Lung microvascular endothelial cell (primary cell): ENCODE measurements around the gene ZSCAN18. TPM values are rescaled to one million over a fixed set of nuclear protein-coding genes. Genes with fewer than 3 reads are reported as not detected.

Source experiments
- DNase-seq, 2 donors: peaks; one replicate each; pipeline versions ENCODE4 v3.0.0 to v3.0.0-alpha.2; 2010; ENCODE audit warnings: low read depth in 2 of 2
- total RNA-seq: library from RNA; depleted of rRNA; stranded (reverse); fragments of >200 nt; gene quantifications from 2 replicates; pipeline ENCODE4 v1.2.1, GENCODE V29; 2014

Gene ZSCAN18
- total RNA-seq, 1 donor from 2014 or later: 29.6 TPM

DNA sequence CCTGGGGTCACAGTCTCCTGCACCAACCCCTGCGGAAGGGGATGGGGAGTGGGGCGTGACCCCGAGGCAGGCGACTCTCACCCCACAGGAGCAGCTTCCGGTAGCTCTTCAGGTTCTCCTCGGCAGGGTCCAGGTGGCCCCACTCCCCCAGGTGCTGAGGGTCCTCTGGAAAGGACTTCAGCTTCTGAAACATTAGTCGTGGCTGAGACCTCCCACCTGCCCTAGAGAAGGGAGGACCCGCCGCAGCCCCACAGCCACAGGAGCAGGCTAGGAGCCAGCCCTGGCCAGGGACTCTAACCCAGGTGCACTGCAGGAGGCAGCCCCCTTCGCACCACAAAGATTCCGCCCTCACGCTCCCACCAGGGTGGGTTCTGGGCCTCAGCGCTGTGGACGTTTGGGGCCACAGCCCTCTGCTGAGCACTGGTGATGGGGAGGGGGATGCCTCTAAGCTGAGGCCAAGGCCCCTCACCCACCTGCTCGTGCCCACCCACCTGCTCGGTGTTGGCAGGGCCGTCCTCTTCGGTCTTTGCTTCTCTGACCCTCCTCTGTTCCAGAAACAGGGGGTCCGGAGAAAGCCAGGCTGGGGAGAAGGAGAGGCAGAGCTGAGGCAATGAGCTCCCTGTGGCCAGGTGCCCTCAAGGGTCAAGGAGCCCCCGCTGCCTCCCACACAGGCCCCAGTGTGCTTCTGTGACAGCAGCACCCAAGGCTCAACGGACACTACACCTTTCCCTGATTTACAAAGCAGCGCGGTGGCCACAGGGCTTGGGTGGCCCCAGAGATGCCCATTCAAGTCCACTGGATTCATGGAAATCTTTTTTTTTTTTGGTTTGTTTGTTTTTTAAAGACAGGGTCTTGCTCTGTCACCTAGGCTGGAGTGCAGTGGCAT is 11.0 kb downstream of the ZSCAN18 start:
- no peak for DNase-seq

DNA sequence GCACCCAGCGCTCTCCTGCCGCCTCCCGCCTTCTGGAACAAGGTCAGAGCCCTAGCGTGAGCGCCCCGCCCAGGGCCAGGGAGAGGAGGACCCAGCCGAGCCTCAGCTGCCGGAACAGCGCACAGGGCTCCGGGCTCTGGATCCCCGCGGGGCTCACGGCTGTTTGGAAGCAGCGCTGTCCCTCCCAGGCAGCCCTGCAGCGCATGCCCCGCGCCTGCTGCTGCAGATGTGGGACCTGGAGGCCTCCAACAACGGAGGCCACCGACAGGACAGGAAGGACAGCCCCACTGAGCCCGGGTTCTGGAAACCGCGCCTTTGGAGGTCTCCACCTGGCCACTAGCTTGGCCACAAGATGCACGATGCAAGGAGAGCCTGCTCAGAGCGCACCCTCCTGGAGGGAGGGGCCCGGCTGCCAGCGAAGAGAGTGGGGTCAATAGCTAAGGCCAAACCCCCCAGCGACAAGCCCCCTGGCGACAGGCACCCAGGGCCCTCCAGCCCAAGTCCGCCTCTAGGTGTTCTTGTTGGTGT is 12.6 kb downstream of the ZSCAN18 start:
- no peak for DNase-seq

DNA sequence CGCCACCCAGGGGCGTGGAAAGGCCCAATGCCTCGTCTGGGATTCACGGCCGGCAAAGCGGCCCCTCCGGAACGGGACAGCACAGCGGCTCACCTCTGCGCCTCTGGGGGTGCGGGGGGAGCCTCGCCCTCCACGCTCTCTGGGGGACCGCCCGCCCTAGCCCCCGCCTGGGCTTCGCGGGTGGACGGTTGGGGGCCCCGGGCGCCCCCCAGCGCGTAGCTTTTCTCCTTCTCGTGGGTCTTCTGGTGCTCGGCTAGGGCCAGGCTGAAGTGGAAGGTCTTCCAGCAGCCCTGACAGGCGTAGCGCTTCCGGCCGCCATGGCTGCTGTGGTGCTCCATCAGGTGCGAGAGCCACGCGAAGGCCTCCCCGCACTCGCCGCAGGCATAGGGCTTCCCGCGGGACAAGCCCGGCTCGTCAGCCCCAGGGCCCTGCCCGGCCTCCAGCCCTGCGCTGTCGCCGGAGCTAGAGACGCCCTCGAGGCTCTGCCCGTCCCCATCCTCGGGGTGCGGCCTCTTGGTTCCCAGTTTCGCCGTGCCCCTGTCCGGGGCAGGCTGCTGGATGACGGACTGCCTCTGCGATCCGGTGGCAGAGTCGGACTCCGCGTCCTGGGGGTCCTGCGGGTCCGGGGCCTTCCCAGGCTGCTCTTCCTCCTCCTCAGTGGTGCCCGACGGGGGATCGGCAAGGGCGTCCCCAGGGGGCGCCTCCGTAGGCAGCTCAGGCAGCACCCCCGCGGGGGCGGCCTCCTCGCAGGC is 13.3 kb downstream of the ZSCAN18 start:
- no peak for DNase-seq

DNA sequence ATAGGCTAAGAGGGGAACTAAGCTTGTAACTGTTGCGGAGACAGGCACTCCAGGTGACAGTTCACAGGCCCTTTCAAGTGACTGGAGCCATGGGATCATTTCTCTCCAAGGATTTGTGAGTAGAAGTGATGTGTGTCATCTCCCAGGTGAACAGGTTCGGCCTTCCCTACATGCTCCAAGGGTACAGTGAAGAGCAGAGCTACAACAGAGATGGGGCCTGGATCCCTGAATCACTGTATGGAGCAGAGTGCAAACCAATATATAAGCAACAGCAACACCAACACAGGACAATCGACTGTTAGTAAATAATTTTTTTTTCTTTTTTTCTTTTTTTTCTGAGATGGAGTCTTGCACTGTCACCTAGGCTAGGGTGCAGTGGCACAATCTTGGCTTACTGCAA is 15.0 kb downstream of the ZSCAN18 start:
- no peak for DNase-seq

DNA sequence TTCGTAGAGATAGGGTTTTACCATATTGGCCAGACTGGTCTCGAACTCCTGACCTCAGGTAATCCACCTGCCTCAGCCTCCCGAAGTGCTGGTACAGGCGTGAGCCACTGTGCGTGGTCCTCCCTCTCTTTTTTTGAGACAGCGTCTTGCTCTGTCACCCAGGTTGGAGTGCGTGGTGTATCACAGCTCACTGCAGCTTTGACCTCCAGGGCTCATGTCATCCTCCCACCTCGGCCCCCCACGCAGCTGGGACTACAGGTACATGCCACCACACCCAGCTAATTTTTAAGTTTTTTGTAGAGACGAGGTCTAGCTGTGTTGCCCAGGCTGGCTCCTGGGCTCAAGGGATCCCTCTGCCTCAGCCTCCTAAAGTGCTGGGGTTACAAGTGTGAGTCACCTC is 18.2 kb downstream of the ZSCAN18 start:
- DNase-seq: no peak

DNA sequence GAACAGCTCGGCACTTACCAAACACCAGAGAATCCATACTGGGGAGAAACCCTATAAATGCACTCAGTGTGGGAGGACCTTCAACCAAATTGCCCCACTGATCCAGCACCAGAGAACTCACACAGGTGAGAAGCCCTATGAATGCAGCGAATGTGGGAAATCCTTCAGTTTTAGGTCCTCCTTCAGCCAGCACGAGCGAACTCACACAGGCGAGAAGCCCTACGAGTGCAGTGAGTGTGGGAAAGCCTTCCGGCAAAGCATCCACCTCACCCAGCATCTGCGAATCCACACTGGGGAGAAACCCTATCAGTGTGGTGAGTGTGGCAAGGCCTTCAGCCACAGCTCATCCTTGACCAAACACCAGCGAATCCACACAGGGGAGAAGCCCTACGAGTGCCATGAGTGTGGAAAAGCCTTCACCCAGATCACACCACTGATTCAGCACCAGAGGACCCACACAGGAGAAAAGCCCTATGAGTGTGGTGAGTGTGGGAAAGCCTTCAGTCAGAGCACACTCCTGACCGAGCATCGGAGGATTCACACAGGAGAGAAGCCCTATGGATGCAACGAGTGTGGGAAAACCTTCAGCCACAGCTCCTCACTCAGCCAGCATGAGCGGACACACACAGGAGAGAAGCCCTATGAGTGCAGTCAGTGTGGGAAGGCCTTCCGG is 30.7 kb downstream of the ZSCAN18 start:
- no peak for DNase-seq

DNA sequence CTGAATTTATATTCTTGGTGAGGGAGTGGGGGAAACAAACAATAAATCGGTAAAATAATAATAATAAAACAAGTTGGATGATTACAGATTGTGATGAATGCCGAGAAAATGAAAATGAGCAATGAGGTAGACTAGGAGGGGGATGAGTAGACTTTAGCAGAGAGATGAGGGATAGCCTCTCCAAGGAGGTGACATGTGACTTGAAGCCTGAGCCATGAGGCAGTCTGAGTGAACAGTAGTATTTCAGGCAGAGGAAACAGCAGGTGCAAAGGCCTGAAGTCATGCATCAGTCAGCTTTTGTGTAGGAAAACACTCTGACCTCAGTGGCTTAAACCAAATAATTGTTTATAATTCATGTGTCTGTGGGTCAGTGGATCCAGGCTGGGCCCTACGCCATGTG is 34.3 kb downstream of the ZSCAN18 start:
- no peak for DNase-seq

DNA sequence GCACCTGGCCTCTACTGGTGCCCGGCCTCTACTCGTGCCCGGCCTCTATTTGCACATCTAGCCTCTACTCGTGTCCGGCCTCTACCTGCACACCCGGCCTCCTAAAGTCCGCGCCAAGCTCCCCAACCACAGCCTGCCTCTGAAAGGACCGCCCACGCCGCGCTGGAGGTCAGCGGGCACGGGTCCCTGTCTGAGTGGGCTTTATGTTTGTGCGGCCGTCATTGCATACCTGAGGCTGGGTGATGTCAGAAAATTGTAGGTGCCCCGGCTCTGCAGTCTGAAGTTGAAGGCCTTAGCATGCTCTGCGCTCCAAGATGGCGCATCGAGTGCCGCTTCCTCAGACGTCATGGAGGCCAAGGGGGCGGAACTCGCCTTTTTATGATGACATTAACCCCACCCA is 37.8 kb downstream of the ZSCAN18 start:
- no peak for DNase-seq

DNA sequence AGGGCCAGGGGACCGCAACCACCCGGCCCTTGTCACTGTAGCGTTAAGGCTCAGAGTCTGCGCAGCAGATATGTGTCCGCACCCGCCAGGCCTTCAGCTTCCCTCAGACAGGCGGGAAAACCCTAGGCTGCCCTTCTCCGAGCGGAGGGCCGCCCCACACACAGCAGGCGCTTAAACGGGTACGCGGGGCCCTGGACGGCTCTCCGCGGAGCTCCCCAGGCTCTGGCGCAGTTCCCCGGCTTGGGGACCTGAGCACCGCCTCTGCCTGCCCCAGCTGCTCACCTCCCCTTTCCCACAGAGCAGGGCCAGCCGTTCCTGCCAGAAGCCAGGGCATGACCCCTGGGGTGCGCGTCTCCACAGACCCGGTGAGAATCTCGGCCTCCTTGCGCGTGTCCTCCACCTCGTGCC is 38.4 kb downstream of the ZSCAN18 start:
- DNase-seq: no peak

DNA sequence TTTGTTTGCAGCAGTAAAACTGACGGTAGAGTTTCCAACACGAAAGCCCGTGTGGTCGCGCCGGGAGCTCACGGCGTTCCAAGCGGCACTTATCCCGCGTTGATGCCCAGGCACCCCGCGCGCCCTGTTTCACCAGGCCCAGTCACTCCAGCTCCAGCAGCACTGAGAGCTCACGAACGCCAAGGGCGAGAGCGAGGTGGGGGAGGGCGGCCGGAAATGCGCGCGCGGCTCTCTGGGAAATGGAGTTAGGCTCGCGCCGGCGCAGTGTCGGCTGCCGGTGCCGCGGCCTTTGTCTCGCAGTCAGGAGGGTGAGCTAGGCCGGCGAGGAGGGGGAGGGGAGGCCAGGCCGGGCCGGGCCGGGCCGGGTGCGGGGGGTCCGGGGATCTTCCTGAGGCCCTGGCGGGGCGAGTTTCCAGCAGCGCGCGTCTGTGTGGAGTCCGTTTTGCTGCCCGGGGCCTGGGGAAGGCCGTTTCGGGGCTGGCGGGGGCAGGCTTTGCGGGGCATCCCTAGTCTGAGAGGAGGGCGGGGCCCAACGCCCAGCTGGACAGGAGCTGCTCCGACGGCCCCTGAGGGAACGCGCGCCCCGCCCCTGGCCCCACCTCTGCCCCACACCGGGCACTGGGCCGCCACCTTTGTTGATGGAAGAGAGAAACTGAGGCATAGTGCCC is 38.9 kb downstream of the ZSCAN18 start, which contains the start of gene ZNF135:
TSS of gene ZNF135 (plus strand) at position 280 of the 668 bp plus-strand sequence. CDS start 721 bp downstream, outside the sequence.
- peak; percentile 41 to 54 for DNase-seq

DNA sequence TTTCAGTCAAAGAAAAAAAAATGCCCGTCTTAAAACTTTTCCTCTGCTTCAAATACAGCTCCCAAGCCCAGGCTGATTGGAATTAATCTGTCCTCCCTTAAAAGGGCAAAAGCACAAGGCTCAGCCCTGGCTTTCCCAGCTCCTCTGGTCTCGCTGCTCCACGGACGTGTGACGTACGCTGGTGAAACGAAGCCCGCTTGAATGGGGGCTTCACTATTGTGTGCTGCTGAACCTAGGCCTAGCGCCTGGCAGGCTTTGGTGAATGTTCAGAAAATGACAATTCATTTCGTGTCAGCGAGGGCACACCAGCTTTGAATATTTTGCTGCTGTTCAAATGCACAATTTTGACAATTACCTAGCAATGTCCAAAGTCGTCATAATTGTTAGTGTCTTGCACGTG is 39.6 kb downstream of the ZSCAN18 start:
- no peak for DNase-seq

DNA sequence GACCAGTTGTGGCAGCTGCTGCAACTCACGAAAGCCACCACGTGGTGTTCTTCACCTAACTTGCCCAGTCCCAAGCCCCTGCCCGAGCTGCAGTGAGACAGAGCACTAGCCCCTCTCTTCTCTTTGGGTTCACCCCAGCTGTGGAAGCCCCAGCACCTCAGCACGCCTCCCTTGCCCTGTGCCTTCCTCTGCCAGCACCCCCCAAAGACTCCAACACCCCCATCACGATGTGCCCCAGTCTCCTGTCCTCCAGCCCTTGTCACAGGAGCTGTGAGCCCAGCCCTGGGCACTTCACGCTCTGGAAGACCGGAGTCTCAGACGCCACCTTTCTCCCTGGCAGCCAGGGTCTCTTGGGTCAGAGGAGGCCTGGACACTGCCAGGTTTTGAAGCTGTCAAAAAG is 41.2 kb downstream of the ZSCAN18 start:
- no peak for DNase-seq

DNA sequence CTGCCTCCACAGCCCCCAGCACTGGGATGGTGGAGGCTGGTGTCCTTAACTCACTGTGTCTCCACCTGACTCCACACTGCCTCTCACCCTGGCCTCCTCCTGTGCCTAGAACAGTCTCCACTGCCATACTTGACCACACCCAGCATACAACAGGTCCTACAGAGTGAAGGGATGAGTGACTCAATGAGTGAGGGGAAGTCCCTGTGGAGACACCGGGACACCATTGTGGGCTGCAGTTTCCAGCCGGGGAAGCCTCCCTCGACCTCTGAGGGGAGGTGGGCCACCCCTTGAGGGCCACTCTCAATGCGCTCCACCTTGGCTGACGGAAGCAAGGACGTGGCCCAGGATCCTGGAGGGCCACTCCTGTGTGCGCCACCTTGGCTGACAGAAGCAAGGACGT is 41.8 kb downstream of the ZSCAN18 start:
- DNase-seq: no peak

DNA sequence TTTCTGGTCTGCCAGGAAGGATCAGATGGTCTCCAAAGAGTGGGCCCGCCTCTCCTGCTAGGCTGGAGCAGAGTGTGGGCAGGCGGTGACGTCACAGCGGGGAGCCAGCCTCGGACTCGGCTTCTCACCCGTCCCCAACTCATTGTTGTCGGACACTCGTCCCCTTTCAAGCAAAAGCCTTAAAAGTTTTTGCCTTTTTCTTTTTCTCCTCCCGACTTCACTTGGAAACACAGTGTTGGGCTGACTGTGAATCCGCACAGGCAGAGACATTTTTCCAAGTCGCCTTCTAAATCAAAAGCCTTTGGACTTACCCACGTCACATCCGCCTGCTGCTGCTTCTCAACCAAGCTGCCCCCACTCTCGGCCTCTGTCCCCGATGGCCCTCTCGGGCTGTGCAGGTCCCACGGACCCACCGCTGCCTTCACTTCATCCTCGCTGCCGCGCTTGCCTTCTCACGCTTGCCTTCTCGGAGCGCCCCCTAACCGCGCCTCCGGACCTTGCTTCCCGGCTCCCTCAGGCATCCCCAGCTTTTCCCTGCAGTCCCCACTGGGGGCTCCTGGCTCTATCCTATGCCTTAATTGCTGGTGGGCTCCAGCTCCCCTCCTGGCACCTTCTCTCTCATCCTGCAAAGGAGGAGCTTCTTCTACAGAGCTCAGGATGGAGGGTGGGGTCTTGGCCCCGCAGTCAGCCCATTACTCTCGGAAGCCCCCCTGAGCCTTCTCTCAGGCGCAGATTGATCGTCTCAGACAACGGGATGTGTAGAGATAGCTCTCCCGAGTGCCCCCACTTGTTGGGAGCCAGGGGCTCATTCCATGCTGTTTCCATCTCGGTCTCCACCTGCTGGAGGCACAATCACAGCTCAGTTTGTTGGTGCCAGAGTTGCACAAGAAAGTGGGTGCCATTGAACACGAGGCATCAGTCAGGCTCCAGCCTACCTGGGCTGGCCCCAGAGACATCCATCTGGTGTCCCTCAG is 42.8 kb downstream of the ZSCAN18 start:
- DNase-seq: peak in 1 of 2 donors; percentile 25

DNA sequence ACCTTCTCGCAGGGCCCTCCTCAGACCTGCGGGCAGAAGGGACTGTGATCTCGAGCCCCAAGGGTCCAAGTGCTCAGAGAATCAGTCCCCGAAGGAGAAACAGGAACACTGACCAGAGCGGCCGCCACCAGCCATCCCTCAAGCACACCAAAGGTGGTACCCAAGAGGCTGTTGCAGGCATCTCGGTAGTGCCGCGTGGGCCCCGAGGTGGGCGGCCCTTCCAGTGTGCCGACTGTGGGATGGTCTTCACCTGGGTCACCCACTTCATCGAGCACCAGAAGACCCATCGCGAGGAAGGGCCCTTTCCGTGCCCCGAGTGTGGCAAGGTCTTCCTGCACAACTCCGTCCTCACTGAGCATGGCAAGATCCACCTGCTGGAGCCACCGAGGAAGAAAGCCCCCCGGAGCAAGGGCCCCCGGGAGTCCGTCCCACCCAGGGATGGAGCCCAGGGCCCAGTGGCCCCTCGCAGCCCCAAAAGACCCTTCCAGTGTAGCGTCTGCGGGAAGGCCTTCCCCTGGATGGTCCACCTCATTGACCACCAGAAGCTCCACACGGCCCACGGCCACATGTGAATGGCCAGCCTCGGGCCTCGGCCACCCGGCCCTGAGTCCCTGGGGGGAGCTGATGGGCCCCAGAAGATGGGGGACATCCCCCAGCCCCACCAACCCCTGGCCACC is 44.4 kb downstream of the ZSCAN18 start:
- no peak for DNase-seq

DNA sequence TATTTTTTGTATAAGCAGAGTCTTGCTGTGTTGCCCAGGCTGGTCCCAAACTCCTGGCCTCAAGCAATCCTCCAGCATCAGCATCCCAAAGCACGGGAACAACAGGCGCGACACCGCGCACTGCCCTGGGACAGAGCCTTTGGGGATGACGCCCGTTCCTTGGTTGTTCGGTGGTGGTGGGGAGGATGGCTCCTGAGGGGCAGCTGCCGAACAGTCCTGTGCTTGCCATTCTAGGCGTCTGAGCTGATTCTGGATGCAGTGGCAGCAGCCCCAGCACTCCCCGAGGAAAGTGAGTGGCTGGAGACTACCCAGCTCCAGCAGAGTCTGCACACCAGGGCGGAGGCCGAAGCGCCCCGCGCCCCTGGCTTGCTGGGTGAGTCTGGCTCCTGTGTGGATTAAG is 45.8 kb downstream of the ZSCAN18 start:
- DNase-seq: no peak

DNA sequence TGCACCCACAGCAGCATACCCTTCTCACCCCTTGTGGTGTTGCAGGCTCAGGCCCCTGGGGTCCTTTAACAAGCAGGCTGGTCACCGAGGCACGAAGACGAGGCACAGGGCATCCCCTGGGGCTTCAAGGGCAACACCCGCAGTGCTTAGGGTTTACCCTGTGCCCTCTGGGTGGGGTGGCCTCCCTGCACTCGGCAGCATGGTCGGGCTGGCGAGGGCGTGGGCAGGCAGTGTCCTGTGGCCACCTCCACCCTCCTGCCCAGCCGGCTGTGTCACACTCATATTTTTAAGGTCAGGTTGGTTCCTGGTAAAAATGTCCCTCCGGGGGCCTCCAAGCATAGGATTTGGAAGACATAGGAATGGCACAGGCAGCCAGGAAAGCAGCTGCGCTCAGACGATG is 50.4 kb downstream of the ZSCAN18 start:
- DNase-seq: no peak

DNA sequence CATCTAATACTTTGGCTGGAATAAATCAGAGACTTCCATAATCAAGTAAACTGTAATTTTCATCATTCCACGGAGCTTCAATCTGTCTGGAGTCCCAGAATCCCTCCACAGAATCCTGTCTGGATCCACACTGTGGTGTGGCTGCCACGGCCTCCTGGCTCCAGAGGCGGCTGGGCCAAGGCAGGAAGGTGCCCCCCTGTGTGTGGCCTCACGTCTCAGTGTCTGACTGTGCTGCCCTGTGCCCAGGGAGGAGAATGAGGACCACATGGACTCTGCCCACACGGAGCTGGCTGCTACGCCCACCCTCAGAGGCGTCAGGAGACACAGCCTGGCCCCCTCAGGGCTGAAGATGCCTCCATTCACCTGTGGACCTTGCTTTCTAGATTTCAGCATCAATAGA is 51.2 kb downstream of the ZSCAN18 start:
- DNase-seq: no peak

DNA sequence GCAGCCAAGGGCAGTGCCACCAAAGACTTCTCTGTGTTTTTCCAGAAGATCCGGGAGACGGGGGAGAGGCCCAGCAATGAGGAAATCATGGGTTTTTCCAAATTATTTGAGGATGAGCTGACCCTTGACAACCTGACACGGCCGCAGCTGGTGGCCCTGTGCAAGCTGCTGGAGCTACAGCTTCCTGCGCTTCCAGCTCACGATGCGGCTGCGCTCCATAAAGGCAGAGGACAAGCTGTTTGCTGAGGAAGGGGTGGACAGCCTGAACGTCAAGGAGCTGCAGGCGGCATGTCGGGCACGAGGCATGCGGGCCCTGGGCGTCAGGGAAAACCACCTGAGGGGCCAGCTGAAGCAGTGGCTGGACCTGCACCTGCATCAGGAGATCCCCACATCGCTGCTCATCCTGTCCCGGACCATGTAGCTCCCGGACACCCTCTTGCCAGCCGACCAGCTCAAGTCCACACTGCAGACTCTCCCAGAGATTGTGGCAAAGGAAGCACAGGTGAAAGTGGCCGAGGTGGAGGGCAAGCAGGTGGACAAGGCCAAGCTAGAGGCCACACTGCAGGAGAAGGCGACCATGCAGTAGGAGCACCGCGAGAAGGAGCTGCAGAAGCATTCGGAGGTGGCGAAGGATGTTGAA is 52.5 kb downstream of the ZSCAN18 start:
- DNase-seq: no peak
